SU-DHL-6 (cell line): ENCODE data around the gene SULF2.

Experiments
- H2AFZ ChIP-seq: fragments of 200-600 bp; sonication (generic); 2 replicates; pipeline ENCODE4 v1.6.1; 2014; ENCODE audit warnings: low read depth, mild to moderate bottlenecking, moderate library complexity, mixed read lengths, antibody characterized with exemption, low read length; ENCODE audit not compliant: severe bottlenecking
- H3F3A ChIP-seq: fragments of 200-600 bp; shearing (Covaris generic); 2 replicates; pipeline ENCODE4 v1.6.0; 2016; ENCODE audit warnings: antibody characterized with exemption, mild to moderate bottlenecking; ENCODE audit not compliant: insufficient read depth
- H3K27ac ChIP-seq: fragments of 200-600 bp; sonication (generic); 2 replicates; pipeline ENCODE4 v1.5.1; 2016; ENCODE audit warnings: low read depth, mild to moderate bottlenecking, low read length, moderate library complexity, mixed read lengths
- H3K27me3 ChIP-seq: fragments of 200-600 bp; sonication (generic), shearing (Covaris generic); 2 replicates; pipeline ENCODE4 v1.6.0; 2014; ENCODE audit warnings: mild to moderate bottlenecking, low read length
- H3K36me3 ChIP-seq: fragments of 200-600 bp; sonication (generic); 2 replicates; pipeline ENCODE4 v1.6.1; 2014; ENCODE audit warnings: mild to moderate bottlenecking, low read length, mixed read lengths
- H3K4me2 ChIP-seq: fragments of 300-600, 200-600 bp; shearing (Covaris generic), sonication (generic); 2 replicates; pipeline ENCODE4 v1.6.0; 2014; ENCODE audit warnings: low read length, low read depth, mild to moderate bottlenecking; ENCODE audit not compliant: poor library complexity, severe bottlenecking
- H3K4me3 ChIP-seq: fragments of 200-600 bp; sonication (generic); 2 replicates; pipeline ENCODE4 v1.5.1; 2014; ENCODE audit warnings: antibody characterized with exemption, low read length, mild to moderate bottlenecking, mixed read lengths; ENCODE audit not compliant: insufficient read depth, poor library complexity, severe bottlenecking
- H3K79me2 ChIP-seq: fragments of 200-600 bp; sonication (generic); 2 replicates; pipeline ENCODE4 v1.6.1; 2014; ENCODE audit warnings: mild to moderate bottlenecking, low read length, moderate library complexity; ENCODE audit not compliant: insufficient read depth
- H3K9ac ChIP-seq: fragments of 200-600 bp; sonication (generic); 2 replicates; pipeline ENCODE4 v1.7.0; 2014; ENCODE audit warnings: mild to moderate bottlenecking, low read length
- H3K9me2 ChIP-seq: fragments of 200-600 bp; sonication (generic); replicated peaks from 2 replicates; pipeline ENCODE4 v1.6.1; 2014; ENCODE audit warnings: low read length; ENCODE audit not compliant: insufficient read depth
- H3K9me3 ChIP-seq: fragments of 200-600 bp; sonication (generic); 2 replicates; pipeline ENCODE4 v1.6.1; 2014; ENCODE audit warnings: low read length, mixed read lengths; ENCODE audit not compliant: insufficient read depth
- H4K20me1 ChIP-seq: fragments of 200-600 bp; sonication (generic); 2 replicates; pipeline ENCODE4 v1.6.1; 2014; ENCODE audit warnings: low read depth, mild to moderate bottlenecking, antibody characterized with exemption, low read length, moderate library complexity, mixed read lengths
- EZH2phosphoT487 ChIP-seq: fragments of 200-600 bp; sonication (generic), shearing (Covaris generic); conservative IDR thresholded peaks from 2 replicates; pipeline ENCODE4 v1.6.1; 2018; ENCODE audit warnings: mild to moderate bottlenecking, antibody characterized with exemption, low read length, moderate library complexity, mixed read lengths
- TF ChIP-seq, protein P1 (sequence below): fragments of 200-600 bp; sonication (generic); IDR thresholded peaks from one replicate; pipeline ENCODE4 v1.5.1; 2017; ENCODE audit warnings: antibody characterized with exemption, mild to moderate bottlenecking, low read length, moderate library complexity; ENCODE audit not compliant: insufficient read depth, poor library complexity, severe bottlenecking

The SULF2 gene

DNA sequence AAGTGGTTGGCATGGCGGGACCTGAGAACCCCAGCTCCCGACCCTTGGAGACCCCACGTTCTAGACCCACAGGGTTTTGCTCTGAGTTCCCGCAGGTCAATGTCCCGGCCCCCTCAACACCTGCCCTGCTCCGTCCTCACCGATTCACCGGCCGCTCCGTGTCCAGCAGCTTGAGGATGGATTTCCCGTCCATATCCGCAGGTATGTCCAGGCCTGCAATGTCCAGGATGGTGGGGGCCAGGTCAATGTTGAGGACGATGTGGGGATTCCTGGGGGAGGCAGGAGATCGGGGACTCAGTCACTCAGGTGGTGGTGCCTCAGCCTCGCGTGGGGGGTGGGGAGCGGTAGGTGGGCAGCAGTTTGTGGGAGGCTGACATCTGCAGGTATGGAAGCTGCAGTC, 106.7 kb downstream of the SULF2 start:
- Histone ChIP-seq H3F3A (no peaks in the 10 kb centered on the region), H3K9me2 (no peaks in the 10 kb centered on the region), H3K27me3 (no peaks in the 10 kb centered on the region), H3K79me2 (no peaks in the 10 kb centered on the region), H2AFZ (no peak overlapping the region), H4K20me1 (no peaks in the 10 kb centered on the region), H3K9ac (no peak overlapping the region), H3K9me3 (no peaks in the 10 kb centered on the region), H3K4me2 (no peak overlapping the region), H3K4me3 (no peak overlapping the region), H3K27ac (no peak overlapping the region), H3K36me3 (no peaks in the 10 kb centered on the region)
- no peak for TF ChIP-seq EZH2phosphoT487
- TF ChIP-seq, protein P1, sequence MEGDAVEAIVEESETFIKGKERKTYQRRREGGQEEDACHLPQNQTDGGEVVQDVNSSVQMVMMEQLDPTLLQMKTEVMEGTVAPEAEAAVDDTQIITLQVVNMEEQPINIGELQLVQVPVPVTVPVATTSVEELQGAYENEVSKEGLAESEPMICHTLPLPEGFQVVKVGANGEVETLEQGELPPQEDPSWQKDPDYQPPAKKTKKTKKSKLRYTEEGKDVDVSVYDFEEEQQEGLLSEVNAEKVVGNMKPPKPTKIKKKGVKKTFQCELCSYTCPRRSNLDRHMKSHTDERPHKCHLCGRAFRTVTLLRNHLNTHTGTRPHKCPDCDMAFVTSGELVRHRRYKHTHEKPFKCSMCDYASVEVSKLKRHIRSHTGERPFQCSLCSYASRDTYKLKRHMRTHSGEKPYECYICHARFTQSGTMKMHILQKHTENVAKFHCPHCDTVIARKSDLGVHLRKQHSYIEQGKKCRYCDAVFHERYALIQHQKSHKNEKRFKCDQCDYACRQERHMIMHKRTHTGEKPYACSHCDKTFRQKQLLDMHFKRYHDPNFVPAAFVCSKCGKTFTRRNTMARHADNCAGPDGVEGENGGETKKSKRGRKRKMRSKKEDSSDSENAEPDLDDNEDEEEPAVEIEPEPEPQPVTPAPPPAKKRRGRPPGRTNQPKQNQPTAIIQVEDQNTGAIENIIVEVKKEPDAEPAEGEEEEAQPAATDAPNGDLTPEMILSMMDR: no peak

DNA sequence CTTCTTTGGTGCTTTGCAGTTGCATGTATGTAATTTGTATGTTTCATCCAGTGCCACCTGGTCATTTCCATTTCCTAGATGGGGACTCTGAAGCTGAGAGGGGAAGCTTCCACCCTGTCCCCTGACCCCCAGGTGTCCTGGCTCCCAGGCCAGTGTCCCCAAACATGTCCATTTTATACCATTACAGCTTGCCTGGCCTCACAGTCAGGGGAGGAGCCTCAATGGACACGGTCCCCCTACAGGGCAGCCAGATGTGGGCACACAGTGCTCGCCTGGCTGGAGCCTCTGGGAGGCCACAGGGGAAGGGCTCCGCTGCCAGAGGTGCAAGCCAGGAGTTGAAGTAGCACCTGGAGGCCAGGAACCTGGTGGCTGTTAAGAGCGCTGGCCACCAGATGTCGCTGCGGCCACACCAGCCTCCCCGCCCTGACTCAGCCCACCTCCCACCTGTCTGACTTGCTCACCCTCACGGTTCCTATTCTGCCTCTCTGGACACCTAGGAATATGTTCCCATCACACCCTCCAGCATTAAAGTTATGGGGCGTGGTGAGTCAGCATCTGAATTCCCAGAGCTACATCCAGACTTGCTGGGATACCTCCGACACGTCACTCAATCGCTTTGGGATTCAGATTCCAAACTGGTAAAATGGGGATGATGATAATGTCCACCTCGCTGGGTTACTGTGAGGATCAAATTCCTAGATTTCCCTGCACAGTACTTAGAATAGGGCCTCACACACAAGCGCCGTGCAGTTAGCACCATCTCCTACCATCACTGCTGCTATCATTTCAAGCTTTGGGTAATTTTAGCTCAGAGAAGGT, 107.4 kb downstream of the SULF2 start:
- H3K27ac ChIP-seq: no peak overlapping the region
- no peaks in the 10 kb centered on the region for H3F3A ChIP-seq
- no peaks in the 10 kb centered on the region for H3K79me2 ChIP-seq
- no peak overlapping the region for H3K4me2 ChIP-seq
- H3K9ac ChIP-seq: no peak overlapping the region
- H4K20me1 ChIP-seq: no peaks in the 10 kb centered on the region
- no peak overlapping the region for H3K4me3 ChIP-seq
- no peak overlapping the region for H2AFZ ChIP-seq
- TF ChIP-seq EZH2phosphoT487: no peak
- TF ChIP-seq, protein P1: peak; percentile 62
- no peaks in the 10 kb centered on the region for H3K27me3 ChIP-seq
- H3K9me3 ChIP-seq: no peaks in the 10 kb centered on the region
- H3K9me2 ChIP-seq: no peaks in the 10 kb centered on the region
- no peaks in the 10 kb centered on the region for H3K36me3 ChIP-seq

DNA sequence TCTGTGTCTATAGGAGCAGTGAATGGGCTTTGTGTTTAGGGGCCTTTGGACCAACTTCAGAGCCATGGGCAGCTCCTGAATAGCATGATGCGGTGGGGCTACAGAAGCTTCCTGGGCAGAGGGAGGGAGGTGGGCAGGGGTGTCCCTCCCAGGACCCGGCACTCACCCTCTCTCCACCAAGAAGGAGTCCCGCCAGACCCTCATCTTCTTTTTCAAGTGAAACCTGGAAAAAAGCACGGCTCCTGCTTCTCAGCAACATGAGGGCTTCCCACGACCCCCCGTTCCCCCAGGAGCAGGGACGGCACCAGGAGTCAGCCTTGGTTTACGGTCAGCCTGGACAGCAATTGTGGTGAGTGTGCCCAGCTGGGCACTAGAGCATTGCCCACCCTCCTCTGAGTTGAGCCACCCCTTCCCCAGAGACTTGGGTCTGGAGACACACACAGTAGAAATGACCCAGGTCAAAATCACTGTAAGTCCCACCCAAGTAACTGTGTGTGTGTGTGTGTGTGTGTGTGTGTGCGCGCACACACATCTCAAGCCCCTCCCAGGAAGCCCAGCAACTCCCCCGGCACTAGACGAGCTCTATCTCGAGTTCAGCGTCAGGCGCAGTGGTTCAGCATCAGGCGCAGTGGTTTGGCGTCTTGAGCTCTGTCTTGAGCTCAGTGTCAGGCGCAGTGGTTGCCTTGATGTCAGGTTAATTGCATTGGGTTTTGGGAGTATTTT, 108.2 kb downstream of the SULF2 start:
- Histone ChIP-seq H3K27me3 (no peaks in the 10 kb centered on the region), H3K9me3 (no peaks in the 10 kb centered on the region), H3F3A (no peaks in the 10 kb centered on the region), H3K9ac (no peak overlapping the region), H4K20me1 (no peaks in the 10 kb centered on the region), H3K9me2 (no peaks in the 10 kb centered on the region), H3K36me3 (no peaks in the 10 kb centered on the region), H3K27ac (no peak overlapping the region), H3K4me2 (no peak overlapping the region), H3K79me2 (no peaks in the 10 kb centered on the region), H3K4me3 (no peak overlapping the region), H2AFZ (no peak overlapping the region)
- TF ChIP-seq EZH2phosphoT487: no peak
- TF ChIP-seq, protein P1: no peak
